ENCODE measurements around the gene CHTF18.

Gene CHTF18

DNA sequence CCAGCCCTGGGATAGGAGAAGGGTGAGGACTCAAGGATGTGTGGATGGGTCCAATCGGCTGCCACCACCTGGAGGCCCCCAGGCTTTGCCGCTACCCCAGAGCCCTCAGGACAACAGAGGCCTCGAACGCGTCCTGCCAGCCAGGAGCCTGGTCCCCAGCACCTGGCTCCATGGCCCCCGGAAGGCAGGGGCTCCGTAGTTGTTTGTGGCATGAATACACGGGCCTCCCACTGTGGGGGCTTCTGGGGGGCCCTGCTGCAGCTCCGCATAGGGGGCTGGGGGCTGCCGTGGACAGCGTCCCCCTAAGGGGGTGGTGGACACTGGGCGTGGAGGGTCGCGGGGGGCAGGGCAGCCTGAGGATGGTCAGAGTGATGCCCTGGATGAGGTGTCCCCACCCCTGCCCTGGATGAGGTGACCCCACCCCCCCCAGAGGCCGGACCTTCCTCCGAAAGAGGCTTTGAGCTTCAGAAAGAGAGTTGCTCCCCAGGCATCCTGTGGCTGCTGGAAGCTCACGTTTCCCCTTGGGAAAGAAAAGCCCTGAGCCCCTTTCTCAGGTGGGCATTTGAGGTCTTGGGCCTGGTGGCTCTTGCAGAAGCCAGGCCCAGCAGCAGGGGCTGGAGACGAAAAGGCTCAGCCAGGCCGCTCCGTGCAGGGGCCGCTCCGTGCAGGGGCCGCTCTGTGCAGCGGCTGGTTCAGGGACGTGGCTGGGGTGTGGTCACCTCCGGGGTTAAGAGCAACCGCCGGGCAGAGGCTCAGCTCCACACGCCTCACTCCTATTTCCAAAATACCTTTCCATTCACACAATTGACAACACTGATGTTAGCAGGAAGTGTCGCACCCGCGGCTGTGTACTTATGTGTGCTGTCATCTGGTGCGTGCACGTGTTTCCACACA, 52.4 kb downstream of the CHTF18 start:
- Mint-ChIP-seq H3K27me3 (no peaks in the 10 kb centered on the region), H3K9me3 (peaks cover 8% of the 10 kb centered on the region), H3K4me3 (no peak overlapping the region), H3K27ac (no peak overlapping the region), H3K4me1 (ENCODE audit: low read depth) (no peaks in the 10 kb centered on the region), H3K36me3 (ENCODE audit: low read depth) (no peaks in the 10 kb centered on the region)
- no peak for DNase-seq

DNA sequence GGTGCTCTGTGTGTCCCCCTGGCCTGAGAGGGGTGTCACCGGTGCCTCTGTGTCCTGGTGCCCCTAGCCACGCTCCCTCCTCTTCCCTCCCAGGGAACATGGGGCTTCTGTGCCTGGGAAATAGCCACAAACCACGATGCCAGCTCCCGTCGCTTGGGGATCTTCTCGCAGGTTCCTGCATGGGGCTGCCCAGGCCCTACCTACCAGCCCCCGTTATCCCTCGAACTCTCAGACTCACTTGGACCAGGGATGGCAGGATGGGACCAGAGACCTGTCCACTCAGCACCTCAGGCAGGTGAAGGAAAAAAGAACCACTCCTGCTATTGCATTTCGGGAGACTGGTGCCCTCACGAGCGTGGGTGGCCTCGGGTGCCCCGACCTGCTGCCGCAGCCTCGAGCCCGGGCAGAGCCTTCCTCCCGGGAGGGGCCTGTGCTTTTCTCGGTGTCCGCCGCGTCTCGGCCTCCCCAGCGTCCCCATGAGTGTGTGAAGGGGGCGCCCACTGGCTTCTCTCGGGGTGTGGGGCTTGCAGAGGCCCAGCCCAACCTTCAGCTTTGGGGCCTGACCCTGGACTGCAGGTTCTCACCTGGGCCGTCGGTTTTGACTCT, 53.1 kb downstream of the CHTF18 start:
- peaks cover 3% of the 10 kb centered on the region for H3K9me3 Mint-ChIP-seq
- DNase-seq, result no peak
- no peaks in the 10 kb centered on the region for H3K36me3 Mint-ChIP-seq (ENCODE audit: low read depth)
- no peaks in the 10 kb centered on the region for H3K4me1 Mint-ChIP-seq (ENCODE audit: low read depth)
- H3K4me3 Mint-ChIP-seq, result no peak overlapping the region
- no peaks in the 10 kb centered on the region for H3K27me3 Mint-ChIP-seq
- no peak overlapping the region for H3K27ac Mint-ChIP-seq

DNA sequence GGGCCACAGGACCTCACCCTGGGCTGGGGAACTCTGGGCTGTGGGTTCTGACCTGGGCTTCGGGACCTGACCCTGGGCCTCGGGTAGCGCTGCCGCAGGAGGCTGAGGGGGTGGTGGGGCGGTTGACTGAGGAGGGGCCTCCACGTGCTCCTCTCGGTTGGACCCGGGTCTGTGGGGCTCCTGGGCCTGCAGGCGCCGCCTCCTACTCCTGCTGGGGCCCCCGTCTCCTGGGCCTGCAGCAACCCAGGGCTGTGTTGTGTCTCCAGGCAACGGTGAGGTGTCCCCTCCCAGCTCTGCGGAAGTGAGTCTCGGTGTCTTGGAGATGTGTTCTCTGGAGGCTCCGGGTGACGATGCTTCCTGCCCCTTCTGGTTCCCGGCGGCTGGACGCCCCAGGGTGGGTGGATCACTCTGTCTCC, 53.6 kb downstream of the CHTF18 start:
- DNase-seq, result no peak
- Mint-ChIP-seq H3K36me3 (ENCODE audit: low read depth) (no peaks in the 10 kb centered on the region), H3K27ac (no peak overlapping the region), H3K4me3 (no peak overlapping the region), H3K27me3 (no peaks in the 10 kb centered on the region), H3K4me1 (ENCODE audit: low read depth) (no peaks in the 10 kb centered on the region), H3K9me3 (peaks cover under 1% of the 10 kb centered on the region)

GRCh38 chr16:842711-843560, 54.5 kb downstream of the CHTF18 start:
- no peak overlapping the region for H3K4me3 Mint-ChIP-seq
- H3K36me3 Mint-ChIP-seq (ENCODE audit: low read depth), result no peaks in the 10 kb centered on the region
- no peaks in the 10 kb centered on the region for H3K27me3 Mint-ChIP-seq
- no peaks in the 10 kb centered on the region for H3K4me1 Mint-ChIP-seq (ENCODE audit: low read depth)
- DNase-seq, result no peak
- no peak overlapping the region for H3K27ac Mint-ChIP-seq
- no peaks in the 10 kb centered on the region for H3K9me3 Mint-ChIP-seq

- H3K27me3 Mint-ChIP-seq, result no peaks in the 10 kb centered on the region
- no peaks in the 10 kb centered on the region for H3K9me3 Mint-ChIP-seq
- no peaks in the 10 kb centered on the region for H3K4me1 Mint-ChIP-seq (ENCODE audit: low read depth)
- no peak overlapping the region for H3K4me3 Mint-ChIP-seq
- DNase-seq, result no peak
- H3K36me3 Mint-ChIP-seq (ENCODE audit: low read depth), result no peaks in the 10 kb centered on the region
- H3K27ac Mint-ChIP-seq, result no peak overlapping the region
These were observed 55.4 kb downstream of the CHTF18 start for GRCh38 chr16:843771-844170.

DNA sequence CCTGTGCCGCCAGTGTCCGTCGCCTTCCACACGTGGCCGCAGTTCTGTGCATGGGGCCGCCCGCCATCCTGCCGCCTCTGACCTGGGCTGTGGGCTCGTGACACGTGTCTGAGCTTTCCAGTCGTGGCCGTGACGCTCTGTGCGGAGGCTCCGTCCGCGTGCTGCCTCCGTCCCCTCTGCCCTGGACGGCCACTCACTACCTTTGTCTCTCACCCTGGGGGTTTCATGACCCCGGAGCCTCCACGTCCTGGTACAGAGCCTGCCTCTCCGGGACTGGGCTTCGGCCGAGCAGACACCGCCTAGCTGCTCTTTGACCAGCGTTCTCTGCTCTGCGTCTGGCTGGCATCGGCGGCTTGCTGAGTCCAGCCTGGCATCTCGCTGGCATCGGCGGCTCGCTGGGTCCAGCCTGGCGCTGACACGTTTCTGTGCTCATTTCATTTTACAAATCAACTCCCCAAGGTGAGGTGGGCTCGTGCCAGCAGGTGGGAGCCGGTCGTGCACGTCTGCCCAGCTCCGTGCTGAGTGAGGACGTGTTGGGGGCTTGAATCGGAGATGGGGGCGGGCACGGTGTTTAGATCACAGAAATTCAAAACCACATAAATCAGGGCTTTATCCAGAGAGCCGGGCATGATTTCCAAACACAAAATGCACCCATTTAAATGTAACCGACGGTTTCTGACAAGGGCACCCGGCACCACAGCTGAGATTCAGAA, 56.4 kb downstream of the CHTF18 start:
- no peaks in the 10 kb centered on the region for H3K27me3 Mint-ChIP-seq
- no peaks in the 10 kb centered on the region for H3K9me3 Mint-ChIP-seq
- no peaks in the 10 kb centered on the region for H3K36me3 Mint-ChIP-seq (ENCODE audit: low read depth)
- H3K27ac Mint-ChIP-seq, result no peak overlapping the region
- no peak overlapping the region for H3K4me3 Mint-ChIP-seq
- DNase-seq, result no peak
- H3K4me1 Mint-ChIP-seq (ENCODE audit: low read depth), result no peaks in the 10 kb centered on the region

DNA sequence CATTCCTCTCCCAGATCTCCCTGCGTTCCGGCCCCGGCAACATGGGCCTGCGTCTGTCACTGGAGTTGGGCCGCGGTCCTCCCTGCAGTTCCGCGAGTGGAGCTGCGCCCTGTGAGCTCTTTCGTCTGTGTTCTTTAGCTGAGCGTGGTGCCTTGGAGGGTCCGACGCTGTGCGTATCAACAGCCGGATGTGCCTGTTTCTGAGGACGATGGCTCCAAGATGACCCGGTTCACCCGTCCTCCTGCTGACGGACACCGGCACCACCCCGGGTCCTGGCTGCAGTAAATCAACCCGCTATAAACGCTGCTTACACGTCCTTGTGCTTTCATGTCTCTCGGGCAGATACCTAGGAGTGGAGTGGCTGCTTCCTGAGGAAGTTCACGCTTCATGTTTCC, 56.9 kb downstream of the CHTF18 start:
- H3K4me3 Mint-ChIP-seq, result no peak overlapping the region
- no peak overlapping the region for H3K27ac Mint-ChIP-seq
- H3K4me1 Mint-ChIP-seq (ENCODE audit: low read depth), result no peaks in the 10 kb centered on the region
- DNase-seq, result no peak
- peaks cover 1% of the 10 kb centered on the region for H3K9me3 Mint-ChIP-seq
- no peaks in the 10 kb centered on the region for H3K27me3 Mint-ChIP-seq
- H3K36me3 Mint-ChIP-seq (ENCODE audit: low read depth), result no peaks in the 10 kb centered on the region

DNA sequence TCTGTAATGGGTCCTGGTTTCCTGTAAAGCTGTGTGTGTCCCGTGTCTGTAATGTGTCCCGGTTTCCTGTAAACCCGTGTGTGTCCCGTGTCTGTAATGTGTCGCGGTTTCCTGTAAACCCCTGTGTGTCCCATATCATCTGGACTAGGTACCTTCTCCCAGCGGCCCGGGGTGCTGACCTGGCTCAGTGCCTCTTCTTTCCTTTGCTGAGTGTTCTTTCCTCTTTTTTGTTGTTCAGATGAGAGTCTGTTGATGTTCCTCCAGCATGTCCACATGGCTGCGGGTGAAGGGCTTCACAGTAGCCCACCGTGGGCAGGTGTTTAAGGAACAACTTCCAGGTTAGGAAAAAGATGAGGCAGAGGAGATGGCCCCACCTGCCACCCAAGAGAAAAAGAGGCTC, 58.7 kb downstream of the CHTF18 start:
- Mint-ChIP-seq H3K27me3 (no peaks in the 10 kb centered on the region), H3K27ac (no peak overlapping the region), H3K36me3 (ENCODE audit: low read depth) (no peaks in the 10 kb centered on the region), H3K4me3 (no peak overlapping the region), H3K9me3 (peaks cover 6% of the 10 kb centered on the region), H3K4me1 (ENCODE audit: low read depth) (no peaks in the 10 kb centered on the region)
- no peak for DNase-seq

Data from activated T-cell treated with anti-CD3 and anti-CD28 coated beads, Interleukin-2, amount 50 U/mL, for 24 hours (primary cell).